ENCODE measurements around the gene EBF3. TPM values are rescaled to one million over a fixed set of nuclear protein-coding genes. Genes with fewer than 3 reads are reported as not detected.

Gene EBF3
- total RNA-seq, 1 experiment from 2014 or later = not detected

- H3K27ac ChIP-seq = no peak overlapping the region
- BruUV-seq (replicated peaks) = no TSS peak
- ChIA-PET POLR2A (ENCODE audit: unreplicated experiment) (no interaction called here), CTCF (no interaction called here)
- no peaks in the 10 kb centered on the region for H3K36me3 ChIP-seq (ENCODE audit: low read depth)
- H3F3A ChIP-seq (ENCODE audit: insufficient read depth, low read depth) = no peaks in the 10 kb centered on the region
- H3K4me1 ChIP-seq (replicated peaks; ENCODE audit: insufficient read depth) = no peaks in the 10 kb centered on the region
- no peak overlapping the region for H3K4me2 ChIP-seq
- H4K20me1 ChIP-seq (ENCODE audit: insufficient read depth) = no peaks in the 10 kb centered on the region
- no peak overlapping the region for H3K4me3 ChIP-seq
- TF ChIP-seq CTCF (conservative IDR thresholded peaks at IDR 0.05) (no peak), EZH2 (IDR thresholded peaks at IDR 0.05; ENCODE audit: low read depth) (no peak)
- H2AFZ ChIP-seq = no peak overlapping the region
- H3K79me2 ChIP-seq (ENCODE audit: low read depth) = no peaks in the 10 kb centered on the region
- H3K9me2 ChIP-seq (ENCODE audit: insufficient read depth) = no peaks in the 10 kb centered on the region
- intact Hi-C loops (cut with micrococcal nuclease; ENCODE audit: unreplicated experiment) = no loop called here
- peaks cover 65% of the 10 kb centered on the region for H3K27me3 ChIP-seq (ENCODE audit: insufficient read depth, low read depth)
- H3K9me3 ChIP-seq (ENCODE audit: insufficient read depth, low read depth) = no peaks in the 10 kb centered on the region
- DNase-seq = no peak
Observed at GRCh38 chr10:129809841-129810240, 154.2 kb downstream of the EBF3 start.

- DNase-seq = no peak
- no peaks in the 10 kb centered on the region for H3K9me3 ChIP-seq (ENCODE audit: insufficient read depth, low read depth)
- H4K20me1 ChIP-seq (ENCODE audit: insufficient read depth) = no peaks in the 10 kb centered on the region
- ChIA-PET POLR2A (ENCODE audit: unreplicated experiment) (no interaction called here), CTCF (no interaction called here)
- TF ChIP-seq CTCF (conservative IDR thresholded peaks at IDR 0.05) (no peak), EZH2 (IDR thresholded peaks at IDR 0.05; ENCODE audit: low read depth) (no peak)
- H3K4me1 ChIP-seq (replicated peaks; ENCODE audit: insufficient read depth) = no peaks in the 10 kb centered on the region
- intact Hi-C loops (cut with micrococcal nuclease; ENCODE audit: unreplicated experiment) = no loop called here
- H3K27ac ChIP-seq = no peak overlapping the region
- no peak overlapping the region for H2AFZ ChIP-seq
- H3K4me3 ChIP-seq = no peak overlapping the region
- H3K79me2 ChIP-seq (ENCODE audit: low read depth) = no peaks in the 10 kb centered on the region
- no peaks in the 10 kb centered on the region for H3K9me2 ChIP-seq (ENCODE audit: insufficient read depth)
- H3K36me3 ChIP-seq (ENCODE audit: low read depth) = no peaks in the 10 kb centered on the region
- H3F3A ChIP-seq (ENCODE audit: insufficient read depth, low read depth) = no peaks in the 10 kb centered on the region
- no TSS peak for BruUV-seq (replicated peaks)
- H3K4me2 ChIP-seq = no peak overlapping the region
- peaks cover 61% of the 10 kb centered on the region for H3K27me3 ChIP-seq (ENCODE audit: insufficient read depth, low read depth)
Observed at GRCh38 chr10:129809431-129809830, 154.6 kb downstream of the EBF3 start.

DNA sequence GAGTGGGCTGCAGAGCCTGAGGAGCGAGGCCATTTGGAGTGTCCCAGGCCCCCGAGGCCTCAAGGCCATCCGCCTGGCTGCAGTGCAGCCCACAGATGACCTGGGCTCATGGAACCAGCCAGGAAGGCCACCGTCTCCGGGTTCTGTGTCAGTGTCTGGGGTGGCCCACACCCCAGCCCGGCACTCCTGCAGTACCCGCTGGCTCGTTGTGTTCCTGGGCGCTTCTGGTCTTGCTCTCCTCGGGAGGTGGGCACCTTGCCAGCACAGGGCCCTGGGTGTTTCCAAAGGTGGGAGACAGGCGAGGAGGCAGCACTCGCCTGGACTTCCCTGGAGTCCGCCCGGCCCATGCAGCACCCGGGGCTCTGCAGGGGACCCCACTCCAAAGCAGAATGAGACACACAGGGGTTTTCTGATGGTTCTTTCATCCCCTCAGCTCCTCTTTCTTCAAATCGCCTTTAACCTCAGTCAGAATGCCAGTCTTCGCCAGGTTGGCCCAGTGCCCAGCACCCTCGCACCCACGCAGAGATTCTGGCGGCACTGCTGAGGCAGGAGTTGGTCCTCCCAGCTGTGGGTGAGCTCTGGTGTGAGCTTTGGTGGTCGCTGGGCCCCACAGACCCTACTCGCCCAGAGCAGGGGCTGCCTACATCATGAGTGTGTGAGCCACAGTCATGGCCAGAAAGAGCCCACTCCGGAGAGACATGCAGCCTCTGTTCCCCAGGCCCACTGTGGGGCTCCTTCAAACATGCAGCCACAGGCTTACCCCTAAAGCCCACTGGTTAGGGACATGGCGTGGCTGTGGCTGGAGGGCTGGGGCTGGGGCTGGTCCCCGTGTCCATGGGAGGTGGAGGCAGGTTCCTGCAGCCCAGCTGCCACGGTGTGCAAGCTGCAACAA lies 155.7 kb downstream of the EBF3 start:
- no peaks in the 10 kb centered on the region for H3K9me3 ChIP-seq (ENCODE audit: insufficient read depth, low read depth)
- CTCF ChIA-PET = no interaction called here
- POLR2A ChIA-PET (ENCODE audit: unreplicated experiment) = no interaction called here

More for the DNA sequence above, 155.7 kb downstream of the EBF3 start:
- Histone ChIP-seq H3K9me2 (ENCODE audit: insufficient read depth) (no peaks in the 10 kb centered on the region), H3K27me3 (ENCODE audit: insufficient read depth, low read depth) (peaks cover 50% of the 10 kb centered on the region), H3K27ac (no peak overlapping the region), H3K4me2 (no peak overlapping the region), H3K36me3 (ENCODE audit: low read depth) (no peaks in the 10 kb centered on the region), H3K4me3 (no peak overlapping the region), H3F3A (ENCODE audit: insufficient read depth, low read depth) (no peaks in the 10 kb centered on the region), H4K20me1 (ENCODE audit: insufficient read depth) (no peaks in the 10 kb centered on the region), H3K79me2 (ENCODE audit: low read depth) (no peaks in the 10 kb centered on the region), H3K4me1 (replicated peaks; ENCODE audit: insufficient read depth) (no peaks in the 10 kb centered on the region), H2AFZ (no peak overlapping the region)
- no peak for TF ChIP-seq EZH2 (IDR thresholded peaks at IDR 0.05; ENCODE audit: low read depth)
- intact Hi-C loops (cut with micrococcal nuclease; ENCODE audit: unreplicated experiment) = no loop called here
- no TSS peak for BruUV-seq (replicated peaks)
- DNase-seq = no peak

Data from PC-9 (cell line).